ENCODE measurements around the gene SNX7. TPM values are rescaled to one million over a fixed set of nuclear protein-coding genes. Genes with fewer than 3 reads are reported as not detected.

Gene SNX7
- total and polyA plus RNA-seq, 4 experiments from 2014 or later, result 0.35 to 0.83 (median 0.52) TPM

GRCh38 chr1:98660940-98661543 is 479 bp upstream of the SNX7 start:
- H3K27me3 ChIP-seq (ENCODE audit: insufficient read depth, low read length), result peaks cover 12% of the 10 kb centered on the region
- no peak for DNase-seq
- CTCF ChIA-PET (ENCODE audit: partially characterized antibody), result no interaction called here
- intact Hi-C loops (cut with micrococcal nuclease), result no loop called here
- H3K4me1 ChIP-seq (ENCODE audit: insufficient read depth, low read length), result peaks cover 10% of the 10 kb centered on the region
- peaks cover 0 to 5% (median 0%) of the 10 kb centered on the region in 8 donors for H3K9me3 Mint-ChIP-seq
- POLR2A ChIA-PET (ENCODE audit: partially characterized antibody), result no interaction called here
- H3K27me3 Mint-ChIP-seq, result peaks cover 16 to 29% of the 10 kb centered on the region in 2 donors
- peaks cover 10 to 21% (median 17%) of the 10 kb centered on the region in 4 donors for H3K4me1 Mint-ChIP-seq
- H3K4me3 Mint-ChIP-seq, result peak overlapping the region; percentile 25 to 83 (median 79)
- H3K36me3 Mint-ChIP-seq, result no peaks in the 10 kb centered on the region
- no peaks in the 10 kb centered on the region for H3K36me3 ChIP-seq (ENCODE audit: insufficient read depth, low read length)
- no peak overlapping the region for H3K27ac Mint-ChIP-seq
- no peaks in the 10 kb centered on the region for H3K9me3 ChIP-seq (ENCODE audit: control insufficient read depth in 1 of 2, low read length in 2 of 2)
- no peak overlapping the region for H3K4me3 ChIP-seq (ENCODE audit: low read length in 2 of 2)
- no peak overlapping the region for H3K27ac ChIP-seq (ENCODE audit: low read depth, low read length)

- H3K27ac Mint-ChIP-seq, result peak overlapping the region in 3 of 7 donors; percentile 3 to 75 (median 58)
Observed at GRCh38 chr1:98662356-98662670, 792 bp downstream of the SNX7 start.

GRCh38 chr1:98668733-98669132 is 7.2 kb downstream of the SNX7 start:
- H3K9me3 ChIP-seq (ENCODE audit: control insufficient read depth in 1 of 2, low read length in 2 of 2), result no peaks in the 10 kb centered on the region
- no peak for DNase-seq
- Mint-ChIP-seq H3K27ac (no peak overlapping the region), H3K4me1 (no peaks in the 10 kb centered on the region), H3K36me3 (no peaks in the 10 kb centered on the region), H3K9me3 (no peaks in the 10 kb centered on the region), H3K4me3 (no peak overlapping the region), H3K27me3 (peaks cover 13 to 14% of the 10 kb centered on the region in 2 donors)
- H3K4me3 ChIP-seq (ENCODE audit: low read length in 2 of 2), result no peak overlapping the region
- ChIA-PET CTCF (ENCODE audit: partially characterized antibody) (no interaction called here), POLR2A (ENCODE audit: partially characterized antibody) (no interaction called here)
- intact Hi-C loops (cut with micrococcal nuclease), result no loop called here
- H3K27ac ChIP-seq (ENCODE audit: low read depth, low read length), result no peak overlapping the region
- H3K36me3 ChIP-seq (ENCODE audit: insufficient read depth, low read length), result no peaks in the 10 kb centered on the region
- peaks cover 4% of the 10 kb centered on the region for H3K27me3 ChIP-seq (ENCODE audit: insufficient read depth, low read length)
- H3K4me1 ChIP-seq (ENCODE audit: insufficient read depth, low read length), result no peaks in the 10 kb centered on the region

More at GRCh38 chr1:98662356-98662670, 792 bp downstream of the SNX7 start:
- Histone ChIP-seq H3K36me3 (ENCODE audit: insufficient read depth, low read length) (no peaks in the 10 kb centered on the region), H3K27me3 (ENCODE audit: insufficient read depth, low read length) (peaks cover 12% of the 10 kb centered on the region), H3K9me3 (ENCODE audit: control insufficient read depth in 1 of 2, low read length in 2 of 2) (no peaks in the 10 kb centered on the region), H3K4me1 (ENCODE audit: insufficient read depth, low read length) (peaks cover 10% of the 10 kb centered on the region), H3K4me3 (ENCODE audit: low read length in 2 of 2) (peak overlapping the region in 1 of 2 donors; percentile 45), H3K27ac (ENCODE audit: low read depth, low read length) (no peak overlapping the region)
- CTCF ChIA-PET (ENCODE audit: partially characterized antibody), result no interaction called here
- Mint-ChIP-seq H3K27me3 (peaks cover 20 to 30% of the 10 kb centered on the region in 2 donors), H3K4me3 (peak overlapping the region; percentile 86 to 93 (median 90)), H3K4me1 (peaks cover 10 to 21% (median 17%) of the 10 kb centered on the region in 4 donors), H3K9me3 (peaks cover 0 to 4% (median 0%) of the 10 kb centered on the region in 8 donors), H3K36me3 (no peaks in the 10 kb centered on the region)
- POLR2A ChIA-PET (ENCODE audit: partially characterized antibody), result no interaction called here
- peak in 1 of 5 donors; percentile 1 for DNase-seq
- intact Hi-C loops (cut with micrococcal nuclease), result no loop called here

GRCh38 chr1:98669355-98670296 is 8.1 kb downstream of the SNX7 start:
- H3K36me3 Mint-ChIP-seq, result no peaks in the 10 kb centered on the region
- no peaks in the 10 kb centered on the region for H3K36me3 ChIP-seq (ENCODE audit: insufficient read depth, low read length)
- no peak overlapping the region for H3K27ac ChIP-seq (ENCODE audit: low read depth, low read length)
- DNase-seq, result no peak
- no peaks in the 10 kb centered on the region for H3K4me1 ChIP-seq (ENCODE audit: insufficient read depth, low read length)
- CTCF ChIA-PET (ENCODE audit: partially characterized antibody), result no interaction called here
- intact Hi-C loops (cut with micrococcal nuclease), result no loop called here
- POLR2A ChIA-PET (ENCODE audit: partially characterized antibody), result no interaction called here
- H3K9me3 Mint-ChIP-seq, result no peaks in the 10 kb centered on the region
- no peak overlapping the region for H3K4me3 ChIP-seq (ENCODE audit: low read length in 2 of 2)
- no peaks in the 10 kb centered on the region for H3K27me3 ChIP-seq (ENCODE audit: insufficient read depth, low read length)
- peaks cover 5 to 12% of the 10 kb centered on the region in 2 donors for H3K27me3 Mint-ChIP-seq
- no peaks in the 10 kb centered on the region for H3K9me3 ChIP-seq (ENCODE audit: control insufficient read depth in 1 of 2, low read length in 2 of 2)
- no peak overlapping the region for H3K27ac Mint-ChIP-seq
- no peak overlapping the region for H3K4me3 Mint-ChIP-seq
- no peaks in the 10 kb centered on the region for H3K4me1 Mint-ChIP-seq

GRCh38 chr1:98672189-98672588 is 10.7 kb downstream of the SNX7 start:
- DNase-seq, result no peak
- Histone ChIP-seq H3K9me3 (ENCODE audit: control insufficient read depth in 1 of 2, low read length in 2 of 2) (no peaks in the 10 kb centered on the region), H3K4me1 (ENCODE audit: insufficient read depth, low read length) (no peaks in the 10 kb centered on the region), H3K36me3 (ENCODE audit: insufficient read depth, low read length) (no peaks in the 10 kb centered on the region), H3K4me3 (ENCODE audit: low read length in 2 of 2) (no peak overlapping the region), H3K27me3 (ENCODE audit: insufficient read depth, low read length) (no peaks in the 10 kb centered on the region), H3K27ac (ENCODE audit: low read depth, low read length) (no peak overlapping the region)
- Mint-ChIP-seq H3K9me3 (peaks cover 0 to under 1% (median 0%) of the 10 kb centered on the region in 8 donors), H3K4me3 (no peak overlapping the region), H3K36me3 (no peaks in the 10 kb centered on the region), H3K27me3 (peaks cover 3 to 9% of the 10 kb centered on the region in 2 donors), H3K27ac (no peak overlapping the region), H3K4me1 (no peaks in the 10 kb centered on the region)
- ChIA-PET POLR2A (ENCODE audit: partially characterized antibody) (no interaction called here), CTCF (ENCODE audit: partially characterized antibody) (no interaction called here)
- intact Hi-C loops (cut with micrococcal nuclease), result no loop called here

- H3K27me3 ChIP-seq (ENCODE audit: insufficient read depth, low read length), result no peaks in the 10 kb centered on the region
- Mint-ChIP-seq H3K9me3 (peaks cover 0 to 3% (median 0%) of the 10 kb centered on the region in 8 donors), H3K27ac (no peak overlapping the region), H3K4me3 (no peak overlapping the region), H3K27me3 (peaks cover 3 to 4% of the 10 kb centered on the region in 2 donors), H3K36me3 (no peaks in the 10 kb centered on the region), H3K4me1 (no peaks in the 10 kb centered on the region)
- no peaks in the 10 kb centered on the region for H3K36me3 ChIP-seq (ENCODE audit: insufficient read depth, low read length)
- no peak overlapping the region for H3K27ac ChIP-seq (ENCODE audit: low read depth, low read length)
- no peaks in the 10 kb centered on the region for H3K4me1 ChIP-seq (ENCODE audit: insufficient read depth, low read length)
- H3K4me3 ChIP-seq (ENCODE audit: low read length in 2 of 2), result no peak overlapping the region
- H3K9me3 ChIP-seq (ENCODE audit: control insufficient read depth in 1 of 2, low read length in 2 of 2), result no peaks in the 10 kb centered on the region
- DNase-seq, result no peak
- intact Hi-C loops (cut with micrococcal nuclease), result no loop called here
- ChIA-PET POLR2A (ENCODE audit: partially characterized antibody) (no interaction called here), CTCF (ENCODE audit: partially characterized antibody) (no interaction called here)
Observed at GRCh38 chr1:98674075-98674781, 12.7 kb downstream of the SNX7 start.

GRCh38 chr1:98675282-98675681 is 13.8 kb downstream of the SNX7 start:
- Mint-ChIP-seq H3K27me3 (peaks cover 2 to 4% of the 10 kb centered on the region in 2 donors), H3K4me3 (no peak overlapping the region), H3K36me3 (no peaks in the 10 kb centered on the region), H3K9me3 (peaks cover 0 to 3% (median 0%) of the 10 kb centered on the region in 8 donors), H3K27ac (no peak overlapping the region), H3K4me1 (no peaks in the 10 kb centered on the region)
- Histone ChIP-seq H3K27me3 (ENCODE audit: insufficient read depth, low read length) (no peaks in the 10 kb centered on the region), H3K4me3 (ENCODE audit: low read length in 2 of 2) (no peak overlapping the region), H3K9me3 (ENCODE audit: control insufficient read depth in 1 of 2, low read length in 2 of 2) (no peaks in the 10 kb centered on the region), H3K27ac (ENCODE audit: low read depth, low read length) (no peak overlapping the region), H3K4me1 (ENCODE audit: insufficient read depth, low read length) (no peaks in the 10 kb centered on the region), H3K36me3 (ENCODE audit: insufficient read depth, low read length) (no peaks in the 10 kb centered on the region)
- ChIA-PET CTCF (ENCODE audit: partially characterized antibody) (no interaction called here), POLR2A (ENCODE audit: partially characterized antibody) (no interaction called here)
- no peak for DNase-seq
- intact Hi-C loops (cut with micrococcal nuclease), result no loop called here
